Thoracic aorta (tissue), 2 donors: ENCODE measurements around the gene B3GNT2. TPM values are rescaled to one million over a fixed set of nuclear protein-coding genes. Genes with fewer than 3 reads are reported as not detected.

Source experiments
- ATAC-seq: fragments of 150-250 bp; one replicate; pipeline ENCODE4 v1.8.0; 2017; ENCODE audit warnings: low read depth; ENCODE audit not compliant: insufficient number of reproducible peaks, low FRiP score
- DNase-seq: peaks from one replicate; pipeline ENCODE4 v3.0.0-alpha.2; 2020; ENCODE audit warnings: low spot score
- H3K27ac ChIP-seq, 2 donors: fragments of 200-600 bp; sonication (generic); 1 replicate in 1 of 2; 2 replicates in 1 of 2; pipeline ENCODE4 v1.5.1; 2016; ENCODE audit warnings: mild to moderate bottlenecking in 2 of 2, moderate library complexity in 2 of 2
- H3K27me3 ChIP-seq: fragments of 200-600 bp; sonication (generic); replicated peaks from 2 replicates; pipeline ENCODE4 v1.6.0; 2016; ENCODE audit warnings: mild to moderate bottlenecking; ENCODE audit not compliant: insufficient read depth
- H3K36me3 ChIP-seq: fragments of 200-600 bp; sonication (generic); one replicate; pipeline ENCODE4 v1.5.1; 2016
- H3K4me1 ChIP-seq, 2 donors: fragments of 200-600 bp; sonication (generic); 1 replicate in 1 of 2; 2 replicates in 1 of 2; pipeline versions ENCODE4 v1.5.1 to v1.6.0; 2016; ENCODE audit warnings: low read depth in 2 of 2, mild to moderate bottlenecking in 1 of 2; ENCODE audit not compliant: control insufficient read depth in 1 of 2
- H3K4me3 ChIP-seq: fragments of 200-600 bp; sonication (generic); 2 replicates; pipeline ENCODE4 v1.5.1; 2016; ENCODE audit warnings: mild to moderate bottlenecking
- H3K9me3 ChIP-seq: fragments of 200-600 bp; sonication (generic); 2 replicates; pipeline ENCODE4 v1.5.1; 2016
- CTCF ChIP-seq: fragments of 200-600 bp; sonication (generic); IDR thresholded peaks from one replicate; pipeline ENCODE4 v1.5.1; 2019; ENCODE audit warnings: antibody characterized with exemption
- total RNA-seq, 2 donors: library from RNA; depleted of rRNA; stranded (reverse); fragments of >200 nt; gene quantifications; one replicate each; pipeline versions ENCODE4 v1.1.0 to v1.2.3, GENCODE V29; 2016

B3GNT2 gene
- total RNA-seq, 2 donors from 2014 or later = 20.1 to 27.9 TPM

GRCh38 chr2:62240546-62240945, 44.6 kb downstream of the B3GNT2 start:
- no peak for DNase-seq
- Histone ChIP-seq H3K27ac (no peak overlapping the region), H3K36me3 (no peaks in the 10 kb centered on the region), H3K4me3 (no peak overlapping the region), H3K9me3 (no peaks in the 10 kb centered on the region), H3K4me1 (peaks cover 0 to 3% of the 10 kb centered on the region in 2 donors), H3K27me3 (no peaks in the 10 kb centered on the region)
- no peak for TF ChIP-seq CTCF
- no peak for ATAC-seq

- no peaks in the 10 kb centered on the region for H3K36me3 ChIP-seq
- DNase-seq = no peak
- no peaks in the 10 kb centered on the region for H3K27me3 ChIP-seq
- no peak for TF ChIP-seq CTCF
- H3K27ac ChIP-seq = no peak overlapping the region
- no peaks in the 10 kb centered on the region for H3K4me1 ChIP-seq
- no peaks in the 10 kb centered on the region for H3K9me3 ChIP-seq
- H3K4me3 ChIP-seq = no peak overlapping the region
- ATAC-seq = no peak
Observed at GRCh38 chr2:62243983-62244382, 48.1 kb downstream of the B3GNT2 start.

GRCh38 chr2:62248226-62248625, 52.3 kb downstream of the B3GNT2 start:
- Histone ChIP-seq H3K4me1 (no peaks in the 10 kb centered on the region), H3K36me3 (no peaks in the 10 kb centered on the region), H3K9me3 (no peaks in the 10 kb centered on the region), H3K4me3 (no peak overlapping the region), H3K27ac (no peak overlapping the region), H3K27me3 (no peaks in the 10 kb centered on the region)
- ATAC-seq (no peak), DNase-seq (no peak)
- TF ChIP-seq CTCF = no peak

GRCh38 chr2:62250239-62250638, 54.3 kb downstream of the B3GNT2 start:
- no peak for TF ChIP-seq CTCF
- no peak for DNase-seq
- H3K27me3 ChIP-seq = no peaks in the 10 kb centered on the region
- H3K4me1 ChIP-seq = no peaks in the 10 kb centered on the region
- no peak overlapping the region for H3K4me3 ChIP-seq
- H3K36me3 ChIP-seq = no peaks in the 10 kb centered on the region
- H3K27ac ChIP-seq = no peak overlapping the region
- ATAC-seq = no peak
- no peaks in the 10 kb centered on the region for H3K9me3 ChIP-seq

GRCh38 chr2:62254424-62255266, 58.7 kb downstream of the B3GNT2 start:
- no peaks in the 10 kb centered on the region for H3K36me3 ChIP-seq
- DNase-seq = no peak
- no peaks in the 10 kb centered on the region for H3K4me1 ChIP-seq
- no peaks in the 10 kb centered on the region for H3K9me3 ChIP-seq
- no peaks in the 10 kb centered on the region for H3K27me3 ChIP-seq
- TF ChIP-seq CTCF = no peak
- ATAC-seq = no peak
- H3K4me3 ChIP-seq = no peak overlapping the region
- no peak overlapping the region for H3K27ac ChIP-seq
